NCI-H1105 (cell line): ENCODE data around the gene SEL1L3.
"Not testable (repeated sequence)": the region's sequence is repeated elsewhere in the genome, so short reads cannot be mapped to it uniquely, and the experiment has no call there.

ENCODE experiments used
- DNase-seq: peaks from one replicate; lab custom pipeline; 2025; lab: John Stamatoyannopoulos, UW

The SEL1L3 gene

GRCh38 chr4:25879587-25879986 lies 16.8 kb upstream of the SEL1L3 start:
- no peak for DNase-seq

- no peak for DNase-seq
Measured at GRCh38 chr4:25879091-25879584, 16.4 kb upstream of the SEL1L3 start.

- no peak for DNase-seq
Measured at GRCh38 chr4:25878676-25879075, 15.9 kb upstream of the SEL1L3 start.

- no peak for DNase-seq
Measured at GRCh38 chr4:25875281-25875745, 12.5 kb upstream of the SEL1L3 start.

GRCh38 chr4:25874655-25875054 lies 11.9 kb upstream of the SEL1L3 start:
- no peak for DNase-seq

GRCh38 chr4:25873632-25874129 lies 10.9 kb upstream of the SEL1L3 start:
- no peak for DNase-seq

- DNase-seq: no peak
Measured at GRCh38 chr4:25872851-25873631, 10.3 kb upstream of the SEL1L3 start.

GRCh38 chr4:25870081-25870480 lies 7.3 kb upstream of the SEL1L3 start:
- no peak for DNase-seq

- no peak for DNase-seq
Measured at GRCh38 chr4:25867781-25868294, 5.0 kb upstream of the SEL1L3 start.

- DNase-seq: not testable (repeated sequence)
Measured at GRCh38 chr4:25866401-25866800, 3.6 kb upstream of the SEL1L3 start.

GRCh38 chr4:25865586-25865985 lies 2.8 kb upstream of the SEL1L3 start:
- no peak for DNase-seq

GRCh38 chr4:25863831-25864418 lies 1.1 kb upstream of the SEL1L3 start:
- no peak for DNase-seq

- no peak for DNase-seq
Measured at GRCh38 chr4:25863347-25863784, 578 bp upstream of the SEL1L3 start.

GRCh38 chr4:25861951-25862410 lies 807 bp downstream of the SEL1L3 start:
- no peak for DNase-seq

GRCh38 chr4:25861280-25861950 lies 1.4 kb downstream of the SEL1L3 start:
- no peak for DNase-seq

GRCh38 chr4:25860586-25861279 lies 2.1 kb downstream of the SEL1L3 start:
- no peak for DNase-seq

GRCh38 chr4:25859429-25860148 lies 3.2 kb downstream of the SEL1L3 start:
- DNase-seq: no peak

- DNase-seq: no peak
Measured at GRCh38 chr4:25857851-25858400, 4.9 kb downstream of the SEL1L3 start.

GRCh38 chr4:25857403-25857802 lies 5.4 kb downstream of the SEL1L3 start:
- no peak for DNase-seq

- no peak for DNase-seq
Measured at GRCh38 chr4:25856756-25857155, 6.0 kb downstream of the SEL1L3 start.

- no peak for DNase-seq
Measured at GRCh38 chr4:25852103-25852502, 10.7 kb downstream of the SEL1L3 start.
